GM23338 (cell line): ENCODE results near the gene COPS6. TPM values are rescaled to one million over a fixed set of nuclear protein-coding genes. Genes with fewer than 3 reads are reported as not detected.

Experiments used
- microRNA counts: library from miRNA; unstranded; fragments of <30 nt; microRNA quantifications from one replicate; lab custom pipeline; 2017
- microRNA-seq: library from miRNA; unstranded; fragments of <30 nt; microRNA quantifications from one replicate; pipeline ENCODE4, GENCODE V29; 2017
- polyA plus RNA-seq: library from polyadenylated mRNA; unstranded; fragments of >200 nt; fragmentation: Nextera tagmentation; extraction: Ambion mirVana; gene quantifications from 2 replicates; pipeline ENCODE4 v1.2.1, GENCODE V29; 2016
- small RNA-seq: library from RNA; depleted of rRNA; stranded (forward); fragments of <200 nt; gene quantifications from one replicate; pipeline ENCODE3, GENCODE V24; 2014; ENCODE audit warnings: low replicate concordance
- total RNA-seq: library from RNA; depleted of rRNA; stranded (reverse); fragments of >200 nt; shearing (Covaris generic); gene quantifications from 2 replicates; pipeline ENCODE4 v1.2.3, GENCODE V29; 2014; rRNA removed

The COPS6 gene
- total and polyA plus RNA-seq, 2 experiments from 2014 or later: 89.8 to 198 TPM

MicroRNAs within 50 kb of the gene (microRNA counts, 767-probe panel; counts per million panel counts)
- microRNA hsa-miR-106b-5p (lab: Ali Mortazavi, UCI) (9,645 counts per million, percentile 68 among the panel's probes with 10 or more counts), microRNA hsa-miR-25-3p (lab: Ali Mortazavi, UCI) (12,767 counts per million, percentile 88 among the panel's probes with 10 or more counts), microRNA hsa-miR-93-5p (lab: Ali Mortazavi, UCI) (14,036 counts per million, percentile 92 among the panel's probes with 10 or more counts)

Small RNA genes within 50 kb of the gene (microRNA-seq; reads per million reads assigned to microRNA genes)
- 2,765 reads per million, percentile 96 among the genes with 10 or more reads in this experiment for gene MIR106B
- 237 reads per million, percentile 75 among the genes with 10 or more reads in this experiment for gene MIR25
- 4,190 reads per million, percentile 96 among the genes with 10 or more reads in this experiment for gene MIR93

Small RNA genes within 50 kb of the gene (small RNA-seq; reads per million reads assigned to genes)
- gene MIR106B (40.2 reads per million, percentile 99 among the genes with 10 or more reads in this experiment), gene MIR25 (406 reads per million, percentile 100 among the genes with 10 or more reads in this experiment), gene MIR93 (157 reads per million, percentile 99 among the genes with 10 or more reads in this experiment)

Other genes starting within 250 kb of the COPS6 start
- gene OR2AE1, start 211.9 kb upstream of the COPS6 start, total RNA-seq: not detected in 2 replicates
- gene OR2AE1, start 211.9 kb upstream of the COPS6 start, polyA plus RNA-seq: not detected in 2 replicates
- 9.1 and 13.7 TPM in 2 replicates for gene TRIM4, start 169.4 kb upstream of the COPS6 start, total RNA-seq
- gene TRIM4, start 169.4 kb upstream of the COPS6 start, polyA plus RNA-seq: 5.0 and 5.5 TPM in 2 replicates
- 0.23 and 0.56 TPM in 2 replicates for gene GJC3, start 159.3 kb upstream of the COPS6 start, total RNA-seq
- 3.1 and 3.8 TPM in 2 replicates for gene GJC3, start 159.3 kb upstream of the COPS6 start, polyA plus RNA-seq
- 0.17 TPM in 1 of 2 replicates, not detected in the other for gene AZGP1, start 112.9 kb upstream of the COPS6 start, total RNA-seq
- gene AZGP1, start 112.9 kb upstream of the COPS6 start, polyA plus RNA-seq: 1.3 TPM in 1 of 2 replicates, not detected in the other
- 14.5 and 19.4 TPM in 2 replicates for gene ZKSCAN1, start 73.4 kb upstream of the COPS6 start, total RNA-seq
- 9.8 and 11.8 TPM in 2 replicates for gene ZKSCAN1, start 73.4 kb upstream of the COPS6 start, polyA plus RNA-seq
- gene ZSCAN21, start 39.2 kb upstream of the COPS6 start, total RNA-seq: 21.8 and 24.8 TPM in 2 replicates
- gene ZSCAN21, start 39.2 kb upstream of the COPS6 start, polyA plus RNA-seq: 15.4 and 15.7 TPM in 2 replicates
- 40.8 and 48.9 TPM in 2 replicates for gene ZNF3, start 7.2 kb upstream of the COPS6 start, total RNA-seq
- gene ZNF3, start 7.2 kb upstream of the COPS6 start, polyA plus RNA-seq: 22.6 and 23.4 TPM in 2 replicates
- 285 TPM in 2 replicates for gene MCM7, start 12.4 kb downstream of the COPS6 start, total RNA-seq
- 140 and 144 TPM in 2 replicates for gene MCM7, start 12.4 kb downstream of the COPS6 start, polyA plus RNA-seq
- gene AP4M1, start 12.7 kb downstream of the COPS6 start, total RNA-seq: 12.2 and 13.3 TPM in 2 replicates
- 9.5 and 14.4 TPM in 2 replicates for gene AP4M1, start 12.7 kb downstream of the COPS6 start, polyA plus RNA-seq
- 125 and 141 TPM in 2 replicates for gene TAF6, start 30.4 kb downstream of the COPS6 start, total RNA-seq
- 54.9 and 56.3 TPM in 2 replicates for gene TAF6, start 30.4 kb downstream of the COPS6 start, polyA plus RNA-seq
- 11.3 and 12.0 TPM in 2 replicates for gene CNPY4, start 30.7 kb downstream of the COPS6 start, total RNA-seq
- 10.7 and 11.1 TPM in 2 replicates for gene CNPY4, start 30.7 kb downstream of the COPS6 start, polyA plus RNA-seq
- gene MBLAC1, start 38.0 kb downstream of the COPS6 start, total RNA-seq: 5.0 and 5.7 TPM in 2 replicates
- 2.4 and 2.7 TPM in 2 replicates for gene MBLAC1, start 38.0 kb downstream of the COPS6 start, polyA plus RNA-seq
- 138 and 145 TPM in 2 replicates for gene LAMTOR4, start 59.9 kb downstream of the COPS6 start, total RNA-seq
- 329 and 333 TPM in 2 replicates for gene LAMTOR4, start 59.9 kb downstream of the COPS6 start, polyA plus RNA-seq
- gene TRAPPC14, start 69.8 kb downstream of the COPS6 start, total RNA-seq: 12.3 and 15.7 TPM in 2 replicates
- gene TRAPPC14, start 69.8 kb downstream of the COPS6 start, polyA plus RNA-seq: 9.3 and 9.8 TPM in 2 replicates
- gene GAL3ST4, start 79.6 kb downstream of the COPS6 start, total RNA-seq: 3.4 and 6.3 TPM in 2 replicates
- gene GAL3ST4, start 79.6 kb downstream of the COPS6 start, polyA plus RNA-seq: 2.1 and 3.1 TPM in 2 replicates
- gene GPC2, start 88.4 kb downstream of the COPS6 start, total RNA-seq: 48.8 and 53.6 TPM in 2 replicates
- 9.8 and 10.7 TPM in 2 replicates for gene GPC2, start 88.4 kb downstream of the COPS6 start, polyA plus RNA-seq
- gene STAG3, start 88.9 kb downstream of the COPS6 start, total RNA-seq: 3.4 and 4.6 TPM in 2 replicates
- gene STAG3, start 88.9 kb downstream of the COPS6 start, polyA plus RNA-seq: 4.1 and 4.7 TPM in 2 replicates
- gene PVRIG, start 131.0 kb downstream of the COPS6 start, total RNA-seq: not detected in 2 replicates
- 1.1 TPM in 1 of 2 replicates, not detected in the other for gene PVRIG, start 131.0 kb downstream of the COPS6 start, polyA plus RNA-seq
- gene SPDYE3, start 218.7 kb downstream of the COPS6 start, total RNA-seq: not detected in 2 replicates
- 3.6 and 4.1 TPM in 2 replicates for gene SPDYE3, start 218.7 kb downstream of the COPS6 start, polyA plus RNA-seq